ENCODE data around the gene SNRPB.

The SNRPB gene

GRCh38 chr20:2453792-2454191 is 16.8 kb downstream of the SNRPB start:
- Histone ChIP-seq H3K9me3 (ENCODE audit: low read depth, low read length) (no peaks in the 10 kb centered on the region), H3K27ac (no peak overlapping the region), H3K9ac (ENCODE audit: insufficient read length) (no peak overlapping the region), H3K4me3 (no peak overlapping the region), H3K36me3 (ENCODE audit: insufficient read depth, low read length) (peaks cover 3% of the 10 kb centered on the region)
- no peak for DNase-seq (ENCODE audit: low read depth, low spot score)
- TF ChIP-seq POLR2AphosphoS5 (IDR thresholded peaks at IDR 0.05; ENCODE audit: borderline replicate concordance, low read depth, low read length) (no peak), EZH2 (IDR thresholded peaks at IDR 0.05) (no peak), FOXP2 (optimal IDR thresholded peaks at IDR 0.05; ENCODE audit: control extremely low read depth, extremely low read length, insufficient read depth) (no peak)

- no peaks in the 10 kb centered on the region for H3K36me3 ChIP-seq (ENCODE audit: insufficient read depth, low read length)
- DNase-seq (ENCODE audit: low read depth, low spot score): peak; percentile 45
- H3K9ac ChIP-seq (ENCODE audit: insufficient read length): no peak overlapping the region
- no peaks in the 10 kb centered on the region for H3K9me3 ChIP-seq (ENCODE audit: low read depth, low read length)
- TF ChIP-seq EZH2 (IDR thresholded peaks at IDR 0.05): no peak
- no peak for TF ChIP-seq POLR2AphosphoS5 (IDR thresholded peaks at IDR 0.05; ENCODE audit: borderline replicate concordance, low read depth, low read length)
- no peak for TF ChIP-seq FOXP2 (optimal IDR thresholded peaks at IDR 0.05; ENCODE audit: control extremely low read depth, extremely low read length, insufficient read depth)
- H3K27ac ChIP-seq: peak overlapping the region; percentile 14; the same call in 1 of the 2 replicates
- H3K4me3 ChIP-seq: no peak overlapping the region
Observed at GRCh38 chr20:2451939-2452732, 18.5 kb downstream of the SNRPB start.

- no peak overlapping the region for H3K4me3 ChIP-seq
- H3K36me3 ChIP-seq (ENCODE audit: insufficient read depth, low read length): no peaks in the 10 kb centered on the region
- no peaks in the 10 kb centered on the region for H3K9me3 ChIP-seq (ENCODE audit: low read depth, low read length)
- no peak overlapping the region for H3K27ac ChIP-seq
- no peak for DNase-seq (ENCODE audit: low read depth, low spot score)
- H3K9ac ChIP-seq (ENCODE audit: insufficient read length): no peak overlapping the region
- no peak for TF ChIP-seq FOXP2 (optimal IDR thresholded peaks at IDR 0.05; ENCODE audit: control extremely low read depth, extremely low read length, insufficient read depth)
- TF ChIP-seq POLR2AphosphoS5 (IDR thresholded peaks at IDR 0.05; ENCODE audit: borderline replicate concordance, low read depth, low read length): no peak
- TF ChIP-seq EZH2 (IDR thresholded peaks at IDR 0.05): no peak
Observed at GRCh38 chr20:2451422-2451821, 19.2 kb downstream of the SNRPB start.

- H3K27ac ChIP-seq: no peak overlapping the region
- no peak overlapping the region for H3K4me3 ChIP-seq
- TF ChIP-seq POLR2AphosphoS5 (IDR thresholded peaks at IDR 0.05; ENCODE audit: borderline replicate concordance, low read depth, low read length): no peak
- no peaks in the 10 kb centered on the region for H3K36me3 ChIP-seq (ENCODE audit: insufficient read depth, low read length)
- no peaks in the 10 kb centered on the region for H3K9me3 ChIP-seq (ENCODE audit: low read depth, low read length)
- no peak for DNase-seq (ENCODE audit: low read depth, low spot score)
- no peak overlapping the region for H3K9ac ChIP-seq (ENCODE audit: insufficient read length)
Observed at GRCh38 chr20:2449386-2449785, 21.2 kb downstream of the SNRPB start.

GRCh38 chr20:2446845-2447244 is 23.7 kb downstream of the SNRPB start:
- TF ChIP-seq POLR2AphosphoS5 (IDR thresholded peaks at IDR 0.05; ENCODE audit: borderline replicate concordance, low read depth, low read length) (no peak), EZH2 (IDR thresholded peaks at IDR 0.05) (no peak), FOXP2 (optimal IDR thresholded peaks at IDR 0.05; ENCODE audit: control extremely low read depth, extremely low read length, insufficient read depth) (no peak)
- no peak for DNase-seq (ENCODE audit: low read depth, low spot score)
- H3K9me3 ChIP-seq (ENCODE audit: low read depth, low read length): no peaks in the 10 kb centered on the region
- H3K4me3 ChIP-seq: no peak overlapping the region
- no peak overlapping the region for H3K9ac ChIP-seq (ENCODE audit: insufficient read length)
- no peaks in the 10 kb centered on the region for H3K36me3 ChIP-seq (ENCODE audit: insufficient read depth, low read length)
- no peak overlapping the region for H3K27ac ChIP-seq

GRCh38 chr20:2431185-2431584 is 39.4 kb downstream of the SNRPB start:
- Histone ChIP-seq H3K4me3 (no peak overlapping the region), H3K36me3 (ENCODE audit: insufficient read depth, low read length) (no peaks in the 10 kb centered on the region), H3K9ac (ENCODE audit: insufficient read length) (no peak overlapping the region), H3K9me3 (ENCODE audit: low read depth, low read length) (no peaks in the 10 kb centered on the region), H3K27ac (no peak overlapping the region)
- no peak for TF ChIP-seq EZH2 (IDR thresholded peaks at IDR 0.05)
- TF ChIP-seq POLR2AphosphoS5 (IDR thresholded peaks at IDR 0.05; ENCODE audit: borderline replicate concordance, low read depth, low read length): no peak
- TF ChIP-seq FOXP2 (optimal IDR thresholded peaks at IDR 0.05; ENCODE audit: control extremely low read depth, extremely low read length, insufficient read depth): no peak
- no peak for DNase-seq (ENCODE audit: low read depth, low spot score)

- Histone ChIP-seq H3K9me3 (ENCODE audit: low read depth, low read length) (no peaks in the 10 kb centered on the region), H3K4me3 (no peak overlapping the region), H3K27ac (no peak overlapping the region), H3K36me3 (ENCODE audit: insufficient read depth, low read length) (no peaks in the 10 kb centered on the region), H3K9ac (ENCODE audit: insufficient read length) (no peak overlapping the region)
- TF ChIP-seq POLR2AphosphoS5 (IDR thresholded peaks at IDR 0.05; ENCODE audit: borderline replicate concordance, low read depth, low read length): no peak
- no peak for TF ChIP-seq FOXP2 (optimal IDR thresholded peaks at IDR 0.05; ENCODE audit: control extremely low read depth, extremely low read length, insufficient read depth)
- no peak for TF ChIP-seq EZH2 (IDR thresholded peaks at IDR 0.05)
- DNase-seq (ENCODE audit: low read depth, low spot score): no peak
Observed at GRCh38 chr20:2430538-2430937, 40.1 kb downstream of the SNRPB start.

DNA sequence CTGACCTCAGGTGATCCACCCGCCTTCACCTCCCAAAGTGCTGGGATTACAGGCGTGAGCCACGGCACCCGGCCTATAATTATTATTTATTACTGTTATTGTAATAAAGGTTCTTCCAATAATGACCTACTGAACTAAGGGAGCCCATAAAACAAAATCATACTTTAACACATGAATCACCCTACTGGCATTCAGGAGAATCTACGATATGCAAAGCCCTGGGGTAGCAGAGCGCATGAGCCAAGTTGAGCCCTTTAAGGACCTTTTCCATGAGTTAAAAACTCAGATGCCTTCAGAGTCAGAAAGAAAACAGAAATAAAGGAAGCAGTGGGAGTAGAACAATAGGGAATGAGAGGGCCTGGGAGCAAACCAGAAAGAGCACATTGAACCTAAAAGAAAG is 41.5 kb downstream of the SNRPB start:
- Histone ChIP-seq H3K36me3 (ENCODE audit: insufficient read depth, low read length) (no peaks in the 10 kb centered on the region), H3K9ac (ENCODE audit: insufficient read length) (no peak overlapping the region), H3K9me3 (ENCODE audit: low read depth, low read length) (no peaks in the 10 kb centered on the region), H3K4me3 (no peak overlapping the region), H3K27ac (no peak overlapping the region)
- DNase-seq (ENCODE audit: low read depth, low spot score): no peak
- TF ChIP-seq EZH2 (IDR thresholded peaks at IDR 0.05): no peak
- TF ChIP-seq FOXP2 (optimal IDR thresholded peaks at IDR 0.05; ENCODE audit: control extremely low read depth, extremely low read length, insufficient read depth): no peak
- no peak for TF ChIP-seq POLR2AphosphoS5 (IDR thresholded peaks at IDR 0.05; ENCODE audit: borderline replicate concordance, low read depth, low read length)

DNA sequence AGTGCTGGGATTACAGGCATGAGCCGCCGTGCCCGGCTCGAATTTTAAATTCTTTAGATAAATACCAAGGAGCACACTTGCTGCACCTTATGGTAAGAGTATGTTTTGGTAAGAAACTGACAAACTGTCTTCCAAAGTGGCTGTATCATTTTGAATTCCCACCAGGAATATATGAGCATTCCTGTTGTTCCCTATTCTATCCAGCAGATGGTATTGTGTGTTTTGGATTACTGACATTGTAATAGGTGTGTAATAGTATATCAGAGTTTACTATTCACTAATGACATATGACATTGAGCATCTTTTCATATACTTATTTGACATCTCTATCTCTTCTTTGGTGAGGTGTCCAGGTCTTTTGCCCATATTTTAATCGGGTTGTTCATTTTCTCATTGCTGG is 49.3 kb downstream of the SNRPB start:
- H3K4me3 ChIP-seq: no peak overlapping the region
- DNase-seq (ENCODE audit: low read depth, low spot score): no peak
- H3K36me3 ChIP-seq (ENCODE audit: insufficient read depth, low read length): no peaks in the 10 kb centered on the region
- H3K9ac ChIP-seq (ENCODE audit: insufficient read length): no peak overlapping the region
- no peak for TF ChIP-seq POLR2AphosphoS5 (IDR thresholded peaks at IDR 0.05; ENCODE audit: borderline replicate concordance, low read depth, low read length)
- TF ChIP-seq FOXP2 (optimal IDR thresholded peaks at IDR 0.05; ENCODE audit: control extremely low read depth, extremely low read length, insufficient read depth): no peak
- TF ChIP-seq EZH2 (IDR thresholded peaks at IDR 0.05): no peak
- H3K27ac ChIP-seq: no peak overlapping the region
- H3K9me3 ChIP-seq (ENCODE audit: low read depth, low read length): no peaks in the 10 kb centered on the region
